Endothelial cell (in vitro differentiated cells): ENCODE measurements around the gene P3R3URF. TPM values are rescaled to one million over a fixed set of nuclear protein-coding genes. Genes with fewer than 3 reads are reported as not detected.
A peak's percentile ranks its signal among the peaks of the same experiment; 100 is the strongest.

Experiments
- DNase-seq: peaks from one replicate; pipeline ENCODE4 v3.0.0; 2021; ENCODE audit warnings: low spot score
- H3K27ac Mint-ChIP-seq: one replicate; pipeline ENCODE4 v1.8.0; 2021; ENCODE audit warnings: mixed read lengths, inconsistent platforms; ENCODE audit not compliant: unreplicated experiment
- H3K27me3 Mint-ChIP-seq: one replicate; pipeline ENCODE4 v1.8.0; 2021; ENCODE audit warnings: mild to moderate bottlenecking, moderate library complexity, mixed read lengths, inconsistent platforms; ENCODE audit not compliant: unreplicated experiment
- H3K36me3 Mint-ChIP-seq: one replicate; pipeline ENCODE4 v1.8.0; 2021; ENCODE audit warnings: mild to moderate bottlenecking, low read depth, mixed read lengths, inconsistent platforms; ENCODE audit not compliant: unreplicated experiment
- H3K4me1 Mint-ChIP-seq: one replicate; pipeline ENCODE4 v1.8.0; 2021; ENCODE audit warnings: mild to moderate bottlenecking, mixed read lengths, inconsistent platforms; ENCODE audit not compliant: unreplicated experiment
- H3K4me3 Mint-ChIP-seq: one replicate; pipeline ENCODE4 v1.8.0; 2021; ENCODE audit warnings: mild to moderate bottlenecking, mixed read lengths, inconsistent platforms; ENCODE audit not compliant: unreplicated experiment
- H3K9me3 Mint-ChIP-seq: one replicate; pipeline ENCODE4 v1.8.0; 2021; ENCODE audit warnings: mixed read lengths, inconsistent platforms; ENCODE audit not compliant: unreplicated experiment
- CTCF ChIP-seq: fragments of 200-600 bp; sonication (generic); IDR thresholded peaks from one replicate; pipeline ENCODE4 v1.5.0; 2021; ENCODE audit warnings: antibody characterized with exemption; ENCODE audit not compliant: unreplicated experiment
- total RNA-seq: library from RNA; stranded (reverse); fragmentation: NEBNext Ultra II Directional; extraction: Animal tissue kit (Norgen Biotek cat#: 25700); gene quantifications from one replicate; pipeline ENCODE4 v1.2.1, GENCODE V29; 2021; ENCODE audit not compliant: unreplicated experiment

Gene P3R3URF
- total RNA-seq, 1 donor from 2014 or later, result not detected

- TF ChIP-seq CTCF, result no peak
- H3K36me3 Mint-ChIP-seq, result peaks cover 5% of the 10 kb centered on the region
- no peak for DNase-seq
- peak overlapping the region; percentile 97 for H3K4me3 Mint-ChIP-seq
- H3K27me3 Mint-ChIP-seq, result peaks cover 14% of the 10 kb centered on the region
- peak overlapping the region; percentile 100 for H3K27ac Mint-ChIP-seq
- peaks cover 18% of the 10 kb centered on the region for H3K4me1 Mint-ChIP-seq
- no peaks in the 10 kb centered on the region for H3K9me3 Mint-ChIP-seq
Observed at GRCh38 chr1:46133781-46134350, 42.4 kb downstream of the P3R3URF start.

- H3K27ac Mint-ChIP-seq, result peak overlapping the region; percentile 100
- no peak for TF ChIP-seq CTCF
- peak overlapping the region; percentile 97 for H3K4me3 Mint-ChIP-seq
- H3K9me3 Mint-ChIP-seq, result no peaks in the 10 kb centered on the region
- H3K4me1 Mint-ChIP-seq, result peaks cover 18% of the 10 kb centered on the region
- H3K36me3 Mint-ChIP-seq, result peaks cover 5% of the 10 kb centered on the region
- no peak for DNase-seq
- H3K27me3 Mint-ChIP-seq, result peaks cover 14% of the 10 kb centered on the region
Observed at GRCh38 chr1:46133181-46133658, 43.1 kb downstream of the P3R3URF start.

DNA sequence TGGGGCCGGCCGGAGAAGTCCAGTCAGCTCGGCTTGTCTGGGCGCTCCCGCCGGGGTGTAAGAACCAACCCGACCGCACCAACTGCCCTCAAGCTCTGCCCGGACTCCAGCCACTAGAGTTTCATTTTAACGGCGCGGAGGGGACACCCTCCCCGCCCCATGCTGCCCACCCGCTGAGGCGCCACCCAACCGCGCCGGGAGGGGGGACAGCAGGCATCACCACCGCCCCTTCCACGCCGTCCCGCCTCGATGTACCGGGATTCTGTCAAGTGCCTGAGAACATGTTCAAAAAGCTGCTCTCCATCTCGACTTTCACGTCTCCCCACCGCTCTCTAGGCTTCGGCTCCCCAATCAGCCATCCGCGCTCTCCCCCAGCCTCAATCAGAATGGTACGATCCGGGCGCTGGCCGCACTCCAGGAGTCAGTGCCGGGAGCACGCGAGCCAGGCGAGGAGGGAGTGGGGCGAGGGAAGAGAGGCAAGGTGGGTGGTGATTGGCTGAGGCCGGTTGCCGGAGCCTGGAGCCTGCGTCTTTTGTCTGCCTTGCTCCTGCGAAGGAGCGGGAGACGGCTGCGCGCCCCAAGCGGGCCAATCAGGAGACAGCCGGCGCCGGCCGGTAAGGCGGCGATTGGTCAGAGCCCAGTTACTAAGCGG is 43.6 kb downstream of the P3R3URF start, which contains the start of gene PIK3R3:
Gene PIK3R3, minus strand, starts transcription at position 101 of the 652 bp plus-strand sequence. CDS start 677 bp downstream, outside the sequence.
- TF ChIP-seq CTCF, result no peak
- Mint-ChIP-seq H3K4me1 (peaks cover 18% of the 10 kb centered on the region), H3K36me3 (peaks cover 5% of the 10 kb centered on the region), H3K9me3 (no peaks in the 10 kb centered on the region), H3K27me3 (peaks cover 14% of the 10 kb centered on the region), H3K4me3 (peak within 1 kb of the TSS; percentile 97), H3K27ac (peak within 1 kb of the TSS; percentile 100)
- peak; percentile 96 for DNase-seq

DNA sequence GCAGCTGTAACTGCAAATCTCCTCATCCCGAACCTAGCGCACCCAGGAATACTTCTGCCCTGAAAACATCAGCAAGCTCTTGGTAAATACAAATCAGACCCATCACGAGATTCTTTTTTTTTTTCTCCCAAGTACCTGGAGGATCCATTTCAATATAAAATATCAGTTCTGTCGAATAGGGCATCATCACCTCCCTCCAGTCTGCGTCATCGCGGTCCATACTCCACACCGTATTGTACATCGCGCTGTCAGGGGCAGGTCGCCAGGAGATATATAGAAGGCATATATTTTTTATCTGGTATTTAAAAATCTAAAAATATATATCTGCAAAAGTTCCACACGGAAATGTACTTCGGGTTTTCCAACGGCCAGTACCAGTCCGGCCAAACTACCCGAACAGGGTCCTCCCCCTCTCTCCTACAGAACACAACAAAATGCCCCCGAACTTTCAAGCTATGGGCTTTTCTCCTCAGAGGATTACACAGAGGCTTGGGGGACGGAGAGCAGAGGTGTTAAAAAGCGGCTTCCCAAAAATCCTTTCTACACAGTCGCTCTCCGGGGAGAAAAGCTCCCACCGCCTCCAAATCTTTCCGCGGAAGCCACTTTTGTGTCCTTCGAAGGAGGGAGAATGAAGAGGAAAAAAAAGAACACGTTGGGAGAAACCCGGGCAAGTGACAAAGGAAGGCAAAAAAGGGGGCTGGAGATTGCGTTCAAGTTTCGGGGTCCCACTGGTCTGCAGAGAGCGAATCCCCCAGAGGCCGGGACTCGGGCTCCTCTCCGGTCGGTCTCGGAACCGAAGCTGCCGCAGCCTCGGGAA is 44.4 kb downstream of the P3R3URF start:
- no peak for DNase-seq
- Mint-ChIP-seq H3K9me3 (no peaks in the 10 kb centered on the region), H3K4me3 (peak overlapping the region; percentile 97), H3K4me1 (peaks cover 18% of the 10 kb centered on the region), H3K27me3 (peaks cover 14% of the 10 kb centered on the region), H3K27ac (peak overlapping the region; percentile 100), H3K36me3 (peaks cover 5% of the 10 kb centered on the region)
- no peak for TF ChIP-seq CTCF
